Measurements from ENCODE around the gene KCNJ14. TPM values are rescaled to one million over a fixed set of nuclear protein-coding genes. Genes with fewer than 3 reads are reported as not detected.

Gene KCNJ14
- total and polyA plus RNA-seq, 2 donors (not counting 3 experiments of a cell fraction or from before 2014, with no cell fraction given) = 0.26 to 1.4 TPM

- H4K20me1 ChIP-seq (replicated peaks; ENCODE audit: control insufficient read depth, extremely low read depth, insufficient read depth, low read length) = no peaks in the 10 kb centered on the region
- DNase-seq (ENCODE audit: low read depth, low spot score) (no peak), FAIRE-seq (no peak)
- no peaks in the 10 kb centered on the region for H3K79me2 ChIP-seq (ENCODE audit: control insufficient read depth, insufficient read depth, low read length)
- H3K36me3 ChIP-seq (ENCODE audit: control insufficient read depth in 2 of 2, extremely low read depth in 1 of 2, insufficient read depth in 2 of 2, low read length in 2 of 2) = no peaks in the 10 kb centered on the region
- POLR2A ChIA-PET = no interaction called here
- H3K9ac ChIP-seq (replicated peaks; ENCODE audit: extremely low read depth, insufficient read depth, low read length) = no peak overlapping the region
- no peak overlapping the region for H3K4me3 ChIP-seq (replicated peaks in 1 of 3; ENCODE audit: insufficient read depth in 1 of 3, low read depth in 1 of 3, low read length in 3 of 3)
- H3K9me3 ChIP-seq (replicated peaks; ENCODE audit: control insufficient read depth, insufficient read depth, low read length) = no peaks in the 10 kb centered on the region
- H3K4me2 ChIP-seq (ENCODE audit: insufficient read depth, low read length) = no peak overlapping the region
- BruUV-seq (replicated peaks) = no TSS peak
- dilution Hi-C loops (cut with MboI; ENCODE audit: extremely low pct_ligation_motif_present, low sequenced_read_pairs) = no loop called here
- no peak overlapping the region for H3K27ac ChIP-seq (ENCODE audit: insufficient read depth, low read depth, low read length)
- no peak for TF ChIP-seq GATA2 (IDR thresholded peaks at IDR 0.05; ENCODE audit: insufficient read depth, insufficient read length, low read depth, low read length)
- peak; percentile 1 for TF ChIP-seq EZH2 (IDR thresholded peaks at IDR 0.05; ENCODE audit: borderline replicate concordance, low read depth, low read length, severe bottlenecking)
- intact Hi-C loops (cut with micrococcal nuclease) = no loop called here
- H3K9me1 ChIP-seq (replicated peaks; ENCODE audit: control insufficient read depth, extremely low read depth, insufficient read depth, low read length) = no peaks in the 10 kb centered on the region
- H3K27me3 ChIP-seq (ENCODE audit: control insufficient read depth in 2 of 2, insufficient read depth in 2 of 2, low read length in 2 of 2) = peaks cover 12 to 14% of the 10 kb centered on the region in 2 experiments
- H2AFZ ChIP-seq (ENCODE audit: low read depth, low read length) = no peak overlapping the region
- H3K4me1 ChIP-seq (ENCODE audit: control insufficient read depth, extremely low read depth, insufficient read depth, low read length) = no peaks in the 10 kb centered on the region
- CTCF ChIA-PET = interaction anchor here (0.7 to 8.3 kb wide), 3 partner anchors 14 to 75 kb away, joined by 3 to 507 read pairs (median 8); no protein-coding TSS in a partner anchor
These were observed 54.3 kb downstream of the KCNJ14 start for GRCh38 chr19:48509467-48510194.

DNA sequence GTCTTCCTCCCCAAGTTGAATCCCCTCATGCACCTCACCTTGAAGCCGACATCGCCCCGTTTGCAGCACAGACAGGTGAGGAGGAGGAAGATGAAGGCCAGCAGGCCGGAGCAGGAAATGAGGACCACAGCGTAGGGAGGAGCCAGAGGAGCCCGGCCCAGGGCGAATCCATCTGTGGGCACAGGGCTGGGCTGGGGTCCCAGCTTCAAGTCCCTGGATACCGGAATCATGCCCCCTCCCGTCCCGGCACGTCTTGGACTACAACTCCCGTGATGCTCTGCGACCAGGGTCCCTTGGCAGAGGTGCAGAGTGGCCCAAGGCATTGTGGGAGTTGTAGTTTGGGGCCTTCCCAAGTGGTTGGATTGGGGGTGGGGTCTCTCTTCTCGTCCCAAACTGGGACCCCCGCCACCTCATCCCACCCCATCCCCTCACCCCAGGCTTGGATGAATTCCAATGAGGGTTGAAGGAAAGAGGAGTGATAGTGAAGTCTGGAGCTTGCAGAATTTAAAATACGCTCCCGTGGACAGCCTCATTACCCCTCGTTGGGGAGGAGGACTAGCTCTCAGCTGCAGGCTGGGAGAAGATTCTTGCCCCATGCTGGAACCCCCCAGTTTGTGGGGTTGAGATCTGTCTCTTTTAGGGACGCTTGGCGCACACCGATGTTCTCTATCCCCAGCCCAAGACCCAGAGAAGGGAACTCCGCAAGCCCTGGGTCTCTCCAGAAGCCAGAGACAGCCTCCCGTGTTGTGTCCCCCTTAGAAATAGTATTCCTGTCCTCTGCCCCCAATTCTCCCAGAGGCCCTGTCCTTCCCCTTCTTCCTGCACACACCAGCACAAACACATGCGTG, 55.3 kb downstream of the KCNJ14 start:
- no peaks in the 10 kb centered on the region for H3K79me2 ChIP-seq (ENCODE audit: control insufficient read depth, insufficient read depth, low read length)
- H3K27ac ChIP-seq (ENCODE audit: insufficient read depth, low read depth, low read length) = no peak overlapping the region
- H3K9me3 ChIP-seq (replicated peaks; ENCODE audit: control insufficient read depth, insufficient read depth, low read length) = no peaks in the 10 kb centered on the region
- intact Hi-C loops (cut with micrococcal nuclease) (no loop called here), dilution Hi-C loops (cut with MboI; ENCODE audit: extremely low pct_ligation_motif_present, low sequenced_read_pairs) (no loop called here)
- peak; percentile 83 for FAIRE-seq
- no peaks in the 10 kb centered on the region for H4K20me1 ChIP-seq (replicated peaks; ENCODE audit: control insufficient read depth, extremely low read depth, insufficient read depth, low read length)
- TF ChIP-seq EZH2 (IDR thresholded peaks at IDR 0.05; ENCODE audit: borderline replicate concordance, low read depth, low read length, severe bottlenecking) (no peak), POLR2A (IDR thresholded peaks at IDR 0.05; ENCODE audit: low read depth, low read length) (no peak), POLR2AphosphoS5 (IDR thresholded peaks at IDR 0.05; ENCODE audit: insufficient read depth, low read depth, low read length) (no peak), GATA2 (IDR thresholded peaks at IDR 0.05; ENCODE audit: insufficient read depth, insufficient read length, low read depth, low read length) (no peak), MYC (IDR thresholded peaks at IDR 0.05; ENCODE audit: low read depth, low read length) (no peak), CTCF (IDR thresholded peaks at IDR 0.05; ENCODE audit: extremely low read depth in 1 of 2, insufficient read depth in 1 of 2, low read depth in 1 of 2, low read length in 2 of 2) (no peak), FOS (IDR thresholded peaks at IDR 0.05; ENCODE audit: borderline replicate concordance, insufficient read depth, low read length) (no peak), JUN (IDR thresholded peaks at IDR 0.05; ENCODE audit: borderline replicate concordance, insufficient read depth, insufficient read length, low read depth) (no peak), MAX (IDR thresholded peaks at IDR 0.05; ENCODE audit: insufficient read depth, insufficient read length) (no peak)
- ChIA-PET CTCF (interaction anchor here (8.3 kb wide), 1 partner anchor 74 kb away, joined by 507 read pairs; no protein-coding TSS in a partner anchor), POLR2A (no interaction called here)
- no peak overlapping the region for H2AFZ ChIP-seq (ENCODE audit: low read depth, low read length)
- no peak overlapping the region for H3K4me3 ChIP-seq (replicated peaks in 1 of 3; ENCODE audit: insufficient read depth in 1 of 3, low read depth in 1 of 3, low read length in 3 of 3)
- no peaks in the 10 kb centered on the region for H3K36me3 ChIP-seq (ENCODE audit: control insufficient read depth in 2 of 2, extremely low read depth in 1 of 2, insufficient read depth in 2 of 2, low read length in 2 of 2)
- BruUV-seq (replicated peaks) = no TSS peak
- no peak overlapping the region for H3K9ac ChIP-seq (replicated peaks; ENCODE audit: extremely low read depth, insufficient read depth, low read length)
- H3K27me3 ChIP-seq (ENCODE audit: control insufficient read depth in 2 of 2, insufficient read depth in 2 of 2, low read length in 2 of 2) = peaks cover 12 to 14% of the 10 kb centered on the region in 2 experiments
- peak; percentile 43 for DNase-seq (ENCODE audit: low read depth, low spot score)
- H3K9me1 ChIP-seq (replicated peaks; ENCODE audit: control insufficient read depth, extremely low read depth, insufficient read depth, low read length) = no peaks in the 10 kb centered on the region
- no peak overlapping the region for H3K4me2 ChIP-seq (ENCODE audit: insufficient read depth, low read length)
- no peaks in the 10 kb centered on the region for H3K4me1 ChIP-seq (ENCODE audit: control insufficient read depth, extremely low read depth, insufficient read depth, low read length)
